PC-9 (cell line): Measurements from ENCODE around the gene TFF2. TPM values are rescaled to one million over a fixed set of nuclear protein-coding genes. Genes with fewer than 3 reads are reported as not detected.

Experiments used
- BruUV-seq: library from RNA; stranded (reverse); fragments of 400-500 nt; replicated peaks from 2 replicates; lab custom pipeline; 2021; lab: Mats Ljungman, UMichigan
- CTCF ChIA-PET: fragments of 300-600 bp; sonication (Branson Sonifier 250); formaldehyde crosslinking; loops from one replicate; lab custom pipeline; 2022; ENCODE audit warnings: antibody characterized with exemption; lab: Charles Lee
- POLR2A ChIA-PET: fragments of 300-600 bp; sonication (Branson Sonifier 250); formaldehyde crosslinking; loops from one replicate; lab custom pipeline; 2022; ENCODE audit warnings: antibody characterized with exemption; ENCODE audit not compliant: unreplicated experiment; lab: Charles Lee
- DNase-seq, 2 experiments: peaks; one replicate each; pipeline versions ENCODE4 v3.0.0 to v3.0.0-alpha.2; 2015 to 2022; ENCODE audit warnings: mixed read lengths in 1 of 2
- H2AFZ ChIP-seq: fragments of 200-600 bp; sonication (generic); 2 replicates; pipeline ENCODE4 v1.8.1; 2017; ENCODE audit warnings: antibody characterized with exemption
- H3F3A ChIP-seq: fragments of 200-600 bp; sonication (generic); 2 replicates; pipeline ENCODE4 v1.8.1; 2017; ENCODE audit warnings: antibody characterized with exemption, mild to moderate bottlenecking, low read depth; ENCODE audit not compliant: insufficient read depth
- H3K27ac ChIP-seq: fragments of 200-600 bp; sonication (generic); 2 replicates; pipeline ENCODE4 v1.6.1; 2016; ENCODE audit warnings: mixed run types
- H3K27me3 ChIP-seq: fragments of 200-600 bp; sonication (generic); 2 replicates; pipeline ENCODE4 v1.6.1; 2016; ENCODE audit warnings: low read depth, mixed run types; ENCODE audit not compliant: insufficient read depth
- H3K36me3 ChIP-seq: fragments of 200-600 bp; sonication (generic); 2 replicates; pipeline ENCODE4 v1.6.1; 2016; ENCODE audit warnings: low read depth, mixed run types
- H3K4me1 ChIP-seq: fragments of 200-600 bp; sonication (generic); replicated peaks from 2 replicates; pipeline ENCODE4 v1.6.1; 2016; ENCODE audit warnings: mixed run types; ENCODE audit not compliant: insufficient read depth
- H3K4me2 ChIP-seq: fragments of 200-600 bp; sonication (generic); 2 replicates; pipeline ENCODE4 v1.6.1; 2017; ENCODE audit warnings: mixed run types
- H3K4me3 ChIP-seq: fragments of 200-600 bp; sonication (generic); 2 replicates; pipeline ENCODE4 v1.6.1; 2016; ENCODE audit warnings: mixed run types
- H3K79me2 ChIP-seq: fragments of 200-600 bp; sonication (generic); 2 replicates; pipeline ENCODE4 v1.6.1; 2017; ENCODE audit warnings: low read depth, mixed run types
- H3K9me2 ChIP-seq: fragments of 200-600 bp; sonication (generic); 2 replicates; pipeline ENCODE4 v1.8.1; 2017; ENCODE audit warnings: mild to moderate bottlenecking; ENCODE audit not compliant: insufficient read depth
- H3K9me3 ChIP-seq: fragments of 200-600 bp; sonication (generic); 2 replicates; pipeline ENCODE4 v1.8.1; 2016; ENCODE audit warnings: low read depth; ENCODE audit not compliant: insufficient read depth
- H4K20me1 ChIP-seq: fragments of 200-600 bp; sonication (generic); 2 replicates; pipeline ENCODE4 v1.8.1; 2017; ENCODE audit not compliant: insufficient read depth
- EZH2 ChIP-seq: fragments of 200-600 bp; sonication (generic); IDR thresholded peaks from 2 replicates; pipeline ENCODE4 v1.8.0; 2017; ENCODE audit warnings: antibody characterized with exemption, low read depth
- intact Hi-C: fragments of 100-400 bp; cut with micrococcal nuclease; formaldehyde crosslinking; loops from one replicate; pipeline ENCODE4 v1.10.0; 2022; ENCODE audit not compliant: unreplicated experiment
- total RNA-seq: library from RNA; stranded (reverse); gene quantifications from 2 replicates; pipeline ENCODE4 v1.2.3, GENCODE V29; 2021
- TF ChIP-seq, protein P1 (sequence below): fragments of 200-600 bp; sonication (generic); conservative IDR thresholded peaks from 2 replicates; pipeline ENCODE4 v1.6.1; 2017; ENCODE audit warnings: mixed run types, antibody characterized with exemption, mild to moderate bottlenecking, moderate library complexity

TFF2 gene
- total RNA-seq, 1 experiment from 2014 or later: 0.52 TPM

DNA sequence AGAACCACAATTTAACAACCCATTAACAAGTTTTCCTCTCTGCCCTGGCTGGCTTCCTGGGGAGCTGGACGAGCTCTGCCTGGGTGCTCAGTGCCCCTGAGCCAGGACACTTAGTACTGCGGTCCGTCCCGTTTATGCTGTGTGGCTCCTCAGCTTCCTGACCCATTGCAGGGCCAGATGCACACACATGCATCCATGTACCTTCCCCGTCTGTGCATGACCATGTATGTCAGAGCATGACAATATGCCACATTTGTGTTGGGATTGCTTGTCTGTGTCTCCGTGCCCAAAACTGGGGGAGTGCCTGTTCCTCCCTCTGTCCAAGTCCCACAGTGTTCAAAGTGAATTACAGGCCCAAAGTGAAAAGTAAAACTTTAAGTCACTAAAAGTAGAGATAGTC, 25.9 kb downstream of the TFF2 start:
- ChIA-PET CTCF (no interaction called here), POLR2A (no interaction called here)
- no peaks in the 10 kb centered on the region for H4K20me1 ChIP-seq
- TF ChIP-seq, protein P1, sequence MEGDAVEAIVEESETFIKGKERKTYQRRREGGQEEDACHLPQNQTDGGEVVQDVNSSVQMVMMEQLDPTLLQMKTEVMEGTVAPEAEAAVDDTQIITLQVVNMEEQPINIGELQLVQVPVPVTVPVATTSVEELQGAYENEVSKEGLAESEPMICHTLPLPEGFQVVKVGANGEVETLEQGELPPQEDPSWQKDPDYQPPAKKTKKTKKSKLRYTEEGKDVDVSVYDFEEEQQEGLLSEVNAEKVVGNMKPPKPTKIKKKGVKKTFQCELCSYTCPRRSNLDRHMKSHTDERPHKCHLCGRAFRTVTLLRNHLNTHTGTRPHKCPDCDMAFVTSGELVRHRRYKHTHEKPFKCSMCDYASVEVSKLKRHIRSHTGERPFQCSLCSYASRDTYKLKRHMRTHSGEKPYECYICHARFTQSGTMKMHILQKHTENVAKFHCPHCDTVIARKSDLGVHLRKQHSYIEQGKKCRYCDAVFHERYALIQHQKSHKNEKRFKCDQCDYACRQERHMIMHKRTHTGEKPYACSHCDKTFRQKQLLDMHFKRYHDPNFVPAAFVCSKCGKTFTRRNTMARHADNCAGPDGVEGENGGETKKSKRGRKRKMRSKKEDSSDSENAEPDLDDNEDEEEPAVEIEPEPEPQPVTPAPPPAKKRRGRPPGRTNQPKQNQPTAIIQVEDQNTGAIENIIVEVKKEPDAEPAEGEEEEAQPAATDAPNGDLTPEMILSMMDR: no peak
- TF ChIP-seq EZH2: no peak
- H3K9me3 ChIP-seq: no peaks in the 10 kb centered on the region
- H3K27ac ChIP-seq: no peak overlapping the region
- no peaks in the 10 kb centered on the region for H3K4me1 ChIP-seq
- H2AFZ ChIP-seq: no peak overlapping the region
- no peak overlapping the region for H3K4me2 ChIP-seq
- BruUV-seq: no TSS peak
- no peaks in the 10 kb centered on the region for H3K9me2 ChIP-seq
- H3K27me3 ChIP-seq: no peaks in the 10 kb centered on the region
- no peaks in the 10 kb centered on the region for H3K36me3 ChIP-seq
- no peaks in the 10 kb centered on the region for H3F3A ChIP-seq
- DNase-seq: no peak
- H3K4me3 ChIP-seq: no peak overlapping the region
- H3K79me2 ChIP-seq: no peaks in the 10 kb centered on the region
- intact Hi-C loops: no loop called here

DNA sequence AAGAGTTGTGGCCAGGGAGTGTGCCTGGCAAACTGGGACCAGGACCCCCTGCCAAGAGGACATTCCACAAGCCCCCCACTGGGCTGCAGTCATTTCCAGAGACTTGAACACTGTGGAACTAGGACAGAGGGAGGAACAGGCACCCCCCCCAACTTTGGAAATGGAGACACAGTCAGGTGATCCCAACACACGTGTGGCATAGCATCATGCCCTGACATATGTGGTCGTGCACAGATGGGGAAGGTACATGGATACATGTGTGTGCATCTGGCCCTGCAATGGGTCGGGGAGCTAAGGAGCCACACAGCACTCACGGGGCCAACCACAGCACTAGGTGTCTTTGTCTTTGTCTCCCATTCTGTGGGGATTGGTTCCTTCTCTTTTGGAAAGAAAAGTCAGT, 28.9 kb downstream of the TFF2 start:
- Histone ChIP-seq H3K27me3 (no peaks in the 10 kb centered on the region), H3K36me3 (no peaks in the 10 kb centered on the region), H3K27ac (no peak overlapping the region), H3K9me3 (no peaks in the 10 kb centered on the region), H2AFZ (no peak overlapping the region), H3K4me3 (no peak overlapping the region), H4K20me1 (no peaks in the 10 kb centered on the region), H3F3A (no peaks in the 10 kb centered on the region), H3K4me1 (no peaks in the 10 kb centered on the region), H3K79me2 (no peaks in the 10 kb centered on the region), H3K9me2 (no peaks in the 10 kb centered on the region), H3K4me2 (no peak overlapping the region)
- ChIA-PET POLR2A (no interaction called here), CTCF (no interaction called here)
- no peak for DNase-seq
- BruUV-seq: no TSS peak
- TF ChIP-seq, protein P1: no peak
- TF ChIP-seq EZH2: no peak
- intact Hi-C loops: no loop called here

DNA sequence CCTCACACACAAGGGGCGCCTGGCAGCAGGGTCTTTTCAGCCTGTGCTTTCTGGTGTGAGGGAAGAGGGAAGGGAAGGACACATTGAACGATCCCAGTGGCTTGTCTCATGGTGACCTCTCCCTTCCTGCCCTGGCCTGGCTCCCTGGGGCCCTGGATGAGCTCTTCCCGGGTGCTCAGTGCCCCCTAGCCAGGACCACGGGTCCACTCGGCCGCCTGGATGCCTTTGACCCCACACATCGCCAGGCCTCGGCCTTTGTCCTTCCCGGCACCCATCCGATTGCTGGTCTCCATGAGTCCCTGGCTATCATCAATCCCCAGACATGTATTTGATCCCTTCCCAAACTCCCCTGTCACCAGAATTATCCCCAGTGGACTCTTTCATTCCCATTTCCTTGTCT, 29.6 kb downstream of the TFF2 start:
- Histone ChIP-seq H3K36me3 (no peaks in the 10 kb centered on the region), H4K20me1 (no peaks in the 10 kb centered on the region), H3K9me3 (no peaks in the 10 kb centered on the region), H3K9me2 (no peaks in the 10 kb centered on the region), H3K27me3 (no peaks in the 10 kb centered on the region), H2AFZ (no peak overlapping the region), H3K4me2 (no peak overlapping the region), H3K4me1 (no peaks in the 10 kb centered on the region), H3K4me3 (no peak overlapping the region), H3F3A (no peaks in the 10 kb centered on the region), H3K79me2 (no peaks in the 10 kb centered on the region), H3K27ac (no peak overlapping the region)
- BruUV-seq: no TSS peak
- ChIA-PET CTCF (no interaction called here), POLR2A (no interaction called here)
- no peak for DNase-seq
- TF ChIP-seq, protein P1: no peak
- TF ChIP-seq EZH2: no peak
- intact Hi-C loops: no loop called here
